Neural progenitor cell (in vitro differentiated cells): ENCODE results near the gene COL8A1.

Experiments used
- EZH2 ChIP-seq: fragments of 200-600 bp; sonication (generic); IDR thresholded peaks from 2 replicates; pipeline ENCODE4 v1.6.1; 2017; ENCODE audit warnings: antibody characterized with exemption, mild to moderate bottlenecking, moderate library complexity
- TF ChIP-seq, protein P1 (sequence below): fragments of 200-600 bp; sonication (generic); IDR thresholded peaks from 2 replicates; pipeline ENCODE4 v1.5.1; 2017; ENCODE audit warnings: antibody characterized with exemption, mild to moderate bottlenecking

DNA sequence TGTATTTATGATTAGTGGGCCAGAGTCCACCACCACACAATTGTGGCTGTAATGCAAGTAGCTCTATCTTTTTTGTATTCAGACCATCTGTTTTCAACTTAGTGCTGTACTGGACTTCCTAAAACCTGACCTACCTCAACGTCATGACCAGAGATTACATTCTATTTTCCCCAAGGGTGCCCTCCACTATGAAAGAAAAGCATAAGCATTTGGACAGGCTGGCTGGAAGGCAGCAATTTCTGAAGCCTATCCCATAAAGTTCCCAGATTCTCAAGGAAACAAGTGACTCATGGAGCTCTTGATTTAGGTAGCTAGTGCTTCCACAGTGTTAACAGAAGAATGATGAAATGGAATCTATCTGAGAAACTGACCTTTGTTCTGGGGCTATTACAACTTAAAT, 75.8 kb downstream of the COL8A1 start:
- TF ChIP-seq, protein P1, sequence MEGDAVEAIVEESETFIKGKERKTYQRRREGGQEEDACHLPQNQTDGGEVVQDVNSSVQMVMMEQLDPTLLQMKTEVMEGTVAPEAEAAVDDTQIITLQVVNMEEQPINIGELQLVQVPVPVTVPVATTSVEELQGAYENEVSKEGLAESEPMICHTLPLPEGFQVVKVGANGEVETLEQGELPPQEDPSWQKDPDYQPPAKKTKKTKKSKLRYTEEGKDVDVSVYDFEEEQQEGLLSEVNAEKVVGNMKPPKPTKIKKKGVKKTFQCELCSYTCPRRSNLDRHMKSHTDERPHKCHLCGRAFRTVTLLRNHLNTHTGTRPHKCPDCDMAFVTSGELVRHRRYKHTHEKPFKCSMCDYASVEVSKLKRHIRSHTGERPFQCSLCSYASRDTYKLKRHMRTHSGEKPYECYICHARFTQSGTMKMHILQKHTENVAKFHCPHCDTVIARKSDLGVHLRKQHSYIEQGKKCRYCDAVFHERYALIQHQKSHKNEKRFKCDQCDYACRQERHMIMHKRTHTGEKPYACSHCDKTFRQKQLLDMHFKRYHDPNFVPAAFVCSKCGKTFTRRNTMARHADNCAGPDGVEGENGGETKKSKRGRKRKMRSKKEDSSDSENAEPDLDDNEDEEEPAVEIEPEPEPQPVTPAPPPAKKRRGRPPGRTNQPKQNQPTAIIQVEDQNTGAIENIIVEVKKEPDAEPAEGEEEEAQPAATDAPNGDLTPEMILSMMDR = no peak
- TF ChIP-seq EZH2 = no peak
